H1 (cell line): ENCODE measurements around the gene DIAPH2. TPM values are rescaled to one million over a fixed set of nuclear protein-coding genes. Genes with fewer than 3 reads are reported as not detected.

ENCODE experiments used
- CTCF ChIA-PET: fragments of 300-600 bp; sonication (Branson Sonifier 250); formaldehyde crosslinking; loops from one replicate; lab custom pipeline; 2021; ENCODE audit not compliant: partially characterized antibody; lab: Charles Lee
- POLR2A ChIA-PET: fragments of 300-600 bp; sonication (Branson Sonifier 250); formaldehyde crosslinking; loops from one replicate; lab custom pipeline; 2021; ENCODE audit warnings: inconsistent platforms; ENCODE audit not compliant: partially characterized antibody; lab: Charles Lee
- DNase-seq, 2 experiments: peaks; one replicate each; pipeline versions ENCODE4 v3.0.0 to v3.0.0-alpha.2; 2010 to 2022; ENCODE audit warnings: low spot score in 2 of 2, low read depth in 1 of 2, mixed read lengths in 1 of 2
- FAIRE-seq: peaks from 2 replicates; lab custom pipeline; 2011; peaks lifted over from hg19 to GRCh38; lab: Jason Lieb, UNC
- H2AFZ ChIP-seq: 2 replicates; pipeline ENCODE4 v1.8.1; 2012; ENCODE audit warnings: low read length, inconsistent platforms
- H2AK5ac ChIP-seq: 2 replicates; pipeline ENCODE4 v1.6.1; 2013; ENCODE audit warnings: low read depth, low read length
- H2BK120ac ChIP-seq: replicated peaks from 2 replicates; pipeline ENCODE3; 2013; ENCODE audit warnings: low read depth, low read length, inconsistent platforms
- H2BK12ac ChIP-seq: 2 replicates; pipeline ENCODE4 v1.6.1; 2013; ENCODE audit warnings: low read depth, low read length
- H2BK15ac ChIP-seq: 2 replicates; pipeline ENCODE4 v1.6.1; 2013; ENCODE audit warnings: low read length
- H2BK20ac ChIP-seq: 2 replicates; pipeline ENCODE4 v1.6.1; 2013; ENCODE audit warnings: low read length
- H2BK5ac ChIP-seq: 2 replicates; pipeline ENCODE4 v1.6.1; 2013; ENCODE audit warnings: low read depth, low read length
- H3K14ac ChIP-seq: 2 replicates; pipeline ENCODE4 v1.6.1; 2013; ENCODE audit warnings: inconsistent platforms; ENCODE audit not compliant: insufficient read length
- H3K18ac ChIP-seq: 2 replicates; pipeline ENCODE4 v1.6.1; 2013; ENCODE audit warnings: low read length; ENCODE audit errors: extremely low read depth
- H3K23ac ChIP-seq: 2 replicates; pipeline ENCODE4 v1.6.1; 2013; ENCODE audit warnings: inconsistent platforms; ENCODE audit not compliant: insufficient read length
- H3K23me2 ChIP-seq: 2 replicates; pipeline ENCODE4 v1.6.1; 2013; ENCODE audit warnings: low read depth, low read length
- H3K27ac ChIP-seq: 2 replicates; pipeline ENCODE4 v1.6.1; 2011; ENCODE audit warnings: low read depth, low read length, inconsistent platforms
- H3K27me3 ChIP-seq, 4 experiments: replicated peaks in 1 of 4; 1 replicate in 1 of 4; 2 replicates in 3 of 4; pipeline versions ENCODE4 v1.6.1 to v1.8.1; 2011 to 2013; ENCODE audit warnings: low read length in 3 of 4, mild to moderate bottlenecking in 3 of 4, inconsistent platforms in 2 of 4, mixed read lengths in 2 of 4, moderate library complexity in 1 of 4; ENCODE audit not compliant: control insufficient read depth in 3 of 4, insufficient read depth in 3 of 4; ENCODE audit errors: extremely low read depth in 1 of 4
- H3K36me3 ChIP-seq, 4 experiments: 2 replicates each; pipeline versions ENCODE4 v1.6.1 to v1.8.1; 2011 to 2013; ENCODE audit warnings: mild to moderate bottlenecking in 4 of 4, low read length in 3 of 4, moderate library complexity in 2 of 4, control low read depth in 1 of 4, inconsistent platforms in 1 of 4; ENCODE audit not compliant: insufficient read depth in 4 of 4, control insufficient read depth in 2 of 4
- H3K4ac ChIP-seq: replicated peaks from 2 replicates; pipeline ENCODE3; 2013; ENCODE audit warnings: low read length, low read depth, mixed read lengths, inconsistent platforms; ENCODE audit not compliant: insufficient read length
- H3K4me1 ChIP-seq, 4 experiments: replicated peaks in 1 of 4; 1 replicate in 1 of 4; 2 replicates in 3 of 4; pipeline versions ENCODE4 v1.6.1 to v1.8.1; 2011 to 2013; ENCODE audit warnings: low read length in 3 of 4, inconsistent platforms in 2 of 4, mixed read lengths in 1 of 4; ENCODE audit not compliant: insufficient read depth in 4 of 4, control insufficient read depth in 3 of 4
- H3K4me2 ChIP-seq, 2 experiments: 2 replicates each; pipeline versions ENCODE4 v1.6.1 to v1.8.1; 2011 to 2013; ENCODE audit warnings: low read depth in 2 of 2, low read length in 2 of 2, control low read depth in 1 of 2, inconsistent platforms in 1 of 2, mild to moderate bottlenecking in 1 of 2; ENCODE audit not compliant: insufficient read depth in 1 of 2
- H3K4me3 ChIP-seq, 4 experiments: fragments of 200-600, 300-600 bp in 1 of 4; sonication (generic), shearing (Covaris generic), sonication (Bioruptor Twin) in 1 of 4; 2 replicates each; pipeline versions ENCODE4 v1.5.1 to v1.8.1; 2011 to 2016; ENCODE audit warnings: low read length in 4 of 4, low read depth in 3 of 4, control low read depth in 2 of 4, inconsistent platforms in 2 of 4, mild to moderate bottlenecking in 2 of 4, mixed read lengths in 1 of 4, moderate library complexity in 1 of 4; ENCODE audit not compliant: insufficient read depth in 2 of 4; ENCODE audit errors: extremely low read depth in 1 of 4
- H3K56ac ChIP-seq: replicated peaks from 2 replicates; pipeline ENCODE3; 2013; ENCODE audit warnings: low read depth, mild to moderate bottlenecking, mixed read lengths, low read length, inconsistent platforms; ENCODE audit not compliant: insufficient read length
- H3K79me1 ChIP-seq: 2 replicates; pipeline ENCODE4 v1.6.1; 2013; ENCODE audit warnings: low read depth, low read length, control low read depth
- H3K79me2 ChIP-seq, 2 experiments: 2 replicates each; pipeline versions ENCODE4 v1.6.1 to v1.8.1; 2012 to 2013; ENCODE audit warnings: low read length in 2 of 2, mild to moderate bottlenecking in 2 of 2, inconsistent platforms in 1 of 2; ENCODE audit not compliant: insufficient read depth in 2 of 2, control insufficient read depth in 1 of 2
- H3K9ac ChIP-seq, 4 experiments: replicated peaks in 1 of 4; 1 replicate in 1 of 4; 2 replicates in 3 of 4; pipeline versions ENCODE4 v1.6.1 to v1.8.1; 2011 to 2013; ENCODE audit warnings: low read depth in 3 of 4, low read length in 3 of 4, control low read depth in 2 of 4, mild to moderate bottlenecking in 2 of 4, moderate library complexity in 2 of 4, inconsistent platforms in 1 of 4; ENCODE audit errors: extremely low read depth in 1 of 4
- H3K9me3 ChIP-seq, 2 experiments: 2 replicates each; pipeline versions ENCODE4 v1.6.1 to v1.8.1; 2012 to 2013; ENCODE audit warnings: mild to moderate bottlenecking in 2 of 2, moderate library complexity in 2 of 2, control low read depth in 1 of 2, inconsistent platforms in 1 of 2, low read depth in 1 of 2, low read length in 1 of 2, mixed read lengths in 1 of 2; ENCODE audit not compliant: insufficient read depth in 2 of 2
- H4K20me1 ChIP-seq, 2 experiments: replicated peaks in 1 of 2; 2 replicates each; pipeline versions ENCODE3 to v1.8.1; 2011 to 2013; ENCODE audit warnings: inconsistent platforms in 2 of 2, low read length in 2 of 2, mild to moderate bottlenecking in 1 of 2; ENCODE audit not compliant: insufficient read depth in 2 of 2, control insufficient read depth in 1 of 2
- H4K5ac ChIP-seq: 2 replicates; pipeline ENCODE4 v1.6.1; 2013; ENCODE audit warnings: low read length, low read depth, mixed read lengths, inconsistent platforms; ENCODE audit not compliant: insufficient read length
- H4K8ac ChIP-seq: 2 replicates; pipeline ENCODE4 v1.8.0; 2013; ENCODE audit warnings: mild to moderate bottlenecking, moderate library complexity, low read length, inconsistent platforms; ENCODE audit not compliant: insufficient read depth; ENCODE audit errors: extremely low read depth
- H4K91ac ChIP-seq: replicated peaks from 2 replicates; pipeline ENCODE3; 2013; ENCODE audit warnings: low read length, mixed read lengths, inconsistent platforms; ENCODE audit not compliant: insufficient read length
- EZH2 ChIP-seq: fragments of 200-600 bp; sonication (generic); IDR thresholded peaks from 2 replicates; pipeline ENCODE4 v1.7.1; 2012; ENCODE audit warnings: low read depth, mild to moderate bottlenecking, moderate library complexity, low read length, inconsistent platforms; ENCODE audit not compliant: severe bottlenecking
- FOSL1 ChIP-seq: IDR thresholded peaks from 2 replicates; pipeline ENCODE4 v1.6.1; 2011; ENCODE audit warnings: mild to moderate bottlenecking, low read depth, low read length, moderate library complexity; ENCODE audit not compliant: insufficient read depth
- GTF2F1 ChIP-seq: IDR thresholded peaks from 2 replicates; pipeline ENCODE4 v1.6.1; 2012; ENCODE audit warnings: low read depth, low read length, improper control_type of control experiment, borderline replicate concordance
- POLR2AphosphoS5 ChIP-seq: IDR thresholded peaks from 2 replicates; pipeline ENCODE4 v1.6.1; 2011; ENCODE audit warnings: low read depth, low read length
- RFX5 ChIP-seq: IDR thresholded peaks from 2 replicates; pipeline ENCODE4 v1.6.1; 2011; ENCODE audit warnings: low read depth, low read length, improper control_type of control experiment, borderline replicate concordance
- WGBS, 2 experiments: shearing (Covaris generic) in 1 of 2; methylation state at CpG; one replicate each; pipeline versions ENCODE4 v1.1.6 to v1.1.7; 2013 to 2015; ENCODE audit warnings: low lambda C conversion rate in 2 of 2, mixed read lengths in 2 of 2, inconsistent platforms in 1 of 2, low coverage in 1 of 2, missing lambda C conversion rate in 1 of 2; ENCODE audit not compliant: insufficient replicate concordance in 2 of 2, insufficient coverage in 1 of 2, insufficient read length in 1 of 2; ENCODE audit errors: extremely low coverage in 1 of 2, missing lambda C conversion rate in 1 of 2; 5-methylcytosine and 5-hydroxymethylcytosine counted together
- polyA plus RNA-seq, 7 experiments: library from polyadenylated mRNA; depleted of rRNA in 3 of 7; stranded (reverse) in 5 of 7; unstranded in 2 of 7; fragments of >200 nt in 5 of 7; fragments of 200-250 nt in 2 of 7; gene quantifications; 1 replicate in 5 of 7; 2 replicates in 1 of 7; 4 replicates in 1 of 7; pipeline versions ENCODE4 v1.2.1 to v1.2.3, GENCODE V29; 2011 to 2013; ENCODE audit warnings: missing spikeins in 2 of 7, mixed read lengths in 2 of 7
- total RNA-seq: library from RNA; stranded (reverse); fragmentation: NEBNext Ultra II Directional; extraction: Animal tissue kit (Norgen Biotek cat#: 25700); gene quantifications from 2 replicates; pipeline ENCODE4 v1.2.1, GENCODE V29; 2021
- TF ChIP-seq, protein P1 (sequence below): IDR thresholded peaks from 2 replicates; pipeline ENCODE4 v1.6.1; 2012; ENCODE audit warnings: low read length, inconsistent platforms
- TF ChIP-seq, protein P2 (sequence below): IDR thresholded peaks from 2 replicates; pipeline ENCODE4 v1.6.1; 2012; ENCODE audit warnings: inconsistent platforms
- TF ChIP-seq, protein P3 (sequence below): IDR thresholded peaks from 2 replicates; pipeline ENCODE4 v1.6.1; 2011; ENCODE audit warnings: low read length, improper control_type of control experiment
- TF ChIP-seq, protein P4 (sequence below): IDR thresholded peaks from 2 replicates; pipeline ENCODE4 v1.6.1; 2011; ENCODE audit warnings: low read depth, mild to moderate bottlenecking, low read length; ENCODE audit not compliant: insufficient read depth

The DIAPH2 gene
- total and polyA plus RNA-seq, 2 of the 8 experiments (the other 6 are each of a cell fraction or from before 2014, with no cell fraction given): 4.4 to 24.3 TPM

DNA sequence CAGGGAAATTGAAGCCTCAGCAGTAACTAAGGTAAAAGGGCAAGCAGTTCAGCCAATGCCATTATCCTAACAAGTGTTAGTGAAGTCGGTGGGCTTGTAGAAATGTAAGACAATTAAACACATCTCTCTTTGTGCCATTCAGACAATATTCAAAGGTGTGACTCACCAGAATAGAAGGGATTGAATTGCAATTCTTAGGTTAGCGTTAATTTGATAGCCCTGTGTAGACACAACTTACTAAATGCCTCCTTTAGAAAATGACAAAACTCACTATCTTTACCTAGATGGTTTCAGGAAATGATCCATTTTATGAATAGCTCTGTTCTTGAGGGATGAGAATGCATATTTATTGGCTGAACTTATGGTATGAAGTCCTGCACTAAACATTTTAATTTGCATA is 234.2 kb downstream of the DIAPH2 start:
- no peak overlapping the region for H3K4me3 ChIP-seq
- no peaks in the 10 kb centered on the region for H3K79me1 ChIP-seq
- no peak overlapping the region for H2BK12ac ChIP-seq
- H3K36me3 ChIP-seq: no peaks in the 10 kb centered on the region
- H3K27ac ChIP-seq: no peak overlapping the region
- DNase-seq (no peak), FAIRE-seq (no peak)
- no peak overlapping the region for H2AFZ ChIP-seq
- H3K23me2 ChIP-seq: no peaks in the 10 kb centered on the region
- no peaks in the 10 kb centered on the region for H4K20me1 ChIP-seq
- POLR2A ChIA-PET: no interaction called here
- H3K56ac ChIP-seq: no peak overlapping the region
- H2BK5ac ChIP-seq: no peak overlapping the region
- TF ChIP-seq GTF2F1: no peak
- TF ChIP-seq, protein P1, sequence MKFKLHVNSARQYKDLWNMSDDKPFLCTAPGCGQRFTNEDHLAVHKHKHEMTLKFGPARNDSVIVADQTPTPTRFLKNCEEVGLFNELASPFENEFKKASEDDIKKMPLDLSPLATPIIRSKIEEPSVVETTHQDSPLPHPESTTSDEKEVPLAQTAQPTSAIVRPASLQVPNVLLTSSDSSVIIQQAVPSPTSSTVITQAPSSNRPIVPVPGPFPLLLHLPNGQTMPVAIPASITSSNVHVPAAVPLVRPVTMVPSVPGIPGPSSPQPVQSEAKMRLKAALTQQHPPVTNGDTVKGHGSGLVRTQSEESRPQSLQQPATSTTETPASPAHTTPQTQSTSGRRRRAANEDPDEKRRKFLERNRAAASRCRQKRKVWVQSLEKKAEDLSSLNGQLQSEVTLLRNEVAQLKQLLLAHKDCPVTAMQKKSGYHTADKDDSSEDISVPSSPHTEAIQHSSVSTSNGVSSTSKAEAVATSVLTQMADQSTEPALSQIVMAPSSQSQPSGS: no peak
- TF ChIP-seq, protein P2, sequence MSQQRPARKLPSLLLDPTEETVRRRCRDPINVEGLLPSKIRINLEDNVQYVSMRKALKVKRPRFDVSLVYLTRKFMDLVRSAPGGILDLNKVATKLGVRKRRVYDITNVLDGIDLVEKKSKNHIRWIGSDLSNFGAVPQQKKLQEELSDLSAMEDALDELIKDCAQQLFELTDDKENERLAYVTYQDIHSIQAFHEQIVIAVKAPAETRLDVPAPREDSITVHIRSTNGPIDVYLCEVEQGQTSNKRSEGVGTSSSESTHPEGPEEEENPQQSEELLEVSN: no peak
- TF ChIP-seq, protein P3, sequence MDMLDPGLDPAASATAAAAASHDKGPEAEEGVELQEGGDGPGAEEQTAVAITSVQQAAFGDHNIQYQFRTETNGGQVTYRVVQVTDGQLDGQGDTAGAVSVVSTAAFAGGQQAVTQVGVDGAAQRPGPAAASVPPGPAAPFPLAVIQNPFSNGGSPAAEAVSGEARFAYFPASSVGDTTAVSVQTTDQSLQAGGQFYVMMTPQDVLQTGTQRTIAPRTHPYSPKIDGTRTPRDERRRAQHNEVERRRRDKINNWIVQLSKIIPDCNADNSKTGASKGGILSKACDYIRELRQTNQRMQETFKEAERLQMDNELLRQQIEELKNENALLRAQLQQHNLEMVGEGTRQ: no peak
- no peak for TF ChIP-seq FOSL1
- TF ChIP-seq, protein P4, sequence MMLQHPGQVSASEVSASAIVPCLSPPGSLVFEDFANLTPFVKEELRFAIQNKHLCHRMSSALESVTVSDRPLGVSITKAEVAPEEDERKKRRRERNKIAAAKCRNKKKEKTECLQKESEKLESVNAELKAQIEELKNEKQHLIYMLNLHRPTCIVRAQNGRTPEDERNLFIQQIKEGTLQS: no peak
- TF ChIP-seq EZH2: no peak
- TF ChIP-seq RFX5: no peak
- no peak for TF ChIP-seq POLR2AphosphoS5
- no peak overlapping the region for H3K14ac ChIP-seq
- CTCF ChIA-PET: no interaction called here
- H4K91ac ChIP-seq: no peak overlapping the region
- no peaks in the 10 kb centered on the region for H3K79me2 ChIP-seq
- no peak overlapping the region for H3K18ac ChIP-seq
- no peak overlapping the region for H3K23ac ChIP-seq
- H2BK120ac ChIP-seq: no peak overlapping the region
- no peak overlapping the region for H4K8ac ChIP-seq
- 92% methylated on average over 2 of the region's 2 CpGs; no CpG with 5 or more reads in 1 of the 2 experiments for WGBS, 2 experiments
- no peak overlapping the region for H3K4me2 ChIP-seq
- no peak overlapping the region for H2BK15ac ChIP-seq
- no peak overlapping the region for H2AK5ac ChIP-seq
- H4K5ac ChIP-seq: no peak overlapping the region
- no peak overlapping the region for H2BK20ac ChIP-seq
- H3K9ac ChIP-seq: no peak overlapping the region
- H3K9me3 ChIP-seq: no peaks in the 10 kb centered on the region
- no peaks in the 10 kb centered on the region for H3K27me3 ChIP-seq
- no peak overlapping the region for H3K4ac ChIP-seq
- no peaks in the 10 kb centered on the region for H3K4me1 ChIP-seq
